Breast epithelium (tissue), 4 donors: ENCODE data around the gene CACNA2D4. TPM values are rescaled to one million over a fixed set of nuclear protein-coding genes. Genes with fewer than 3 reads are reported as not detected.
A peak's percentile ranks its signal among the peaks of the same experiment; 100 is the strongest.

Experiments used
- DNase-seq, 2 donors: peaks; one replicate each; pipeline ENCODE4 v3.0.0-alpha.2; 2019; ENCODE audit warnings: low spot score in 2 of 2
- H3K27ac ChIP-seq, 2 donors: fragments of 200-600 bp; sonication (generic) in 1 of 2; one replicate each; pipeline ENCODE4 v1.5.1; 2016 to 2019; ENCODE audit warnings: mild to moderate bottlenecking in 1 of 2
- H3K27me3 ChIP-seq, 2 donors: fragments of 200-600 bp; sonication (generic) in 1 of 2; one replicate each; pipeline versions ENCODE4 v1.5.1 to v1.6.0; 2017 to 2019; ENCODE audit warnings: control low read depth in 1 of 2, mild to moderate bottlenecking in 1 of 2
- H3K36me3 ChIP-seq: fragments of 200-600 bp; one replicate; pipeline ENCODE4 v1.5.1; 2019
- H3K4me1 ChIP-seq, 2 donors: fragments of 200-600 bp; sonication (generic); one replicate each; pipeline ENCODE4 v1.5.1; 2016 to 2019; ENCODE audit warnings: control low read depth in 1 of 2
- H3K4me3 ChIP-seq, 3 donors: fragments of 200-600 bp; sonication (generic); 1 replicate in 2 of 3; 2 replicates in 1 of 3; pipeline ENCODE4 v1.5.1; 2016 to 2019; ENCODE audit warnings: mild to moderate bottlenecking in 3 of 3, moderate library complexity in 2 of 3
- H3K9me3 ChIP-seq, 2 donors: fragments of 200-600 bp; sonication (generic) in 1 of 2; one replicate each; pipeline ENCODE4 v1.5.1; 2016 to 2019; ENCODE audit warnings: control low read depth in 1 of 2
- POLR2A ChIP-seq: fragments of 450-650 bp; IDR thresholded peaks from one replicate; pipeline ENCODE4 v1.6.1; 2016; ENCODE audit warnings: antibody characterized with exemption, mild to moderate bottlenecking, moderate library complexity
- POLR2AphosphoS5 ChIP-seq, 3 donors: sonication (generic); formaldehyde crosslinking; IDR thresholded peaks; one replicate each; pipeline ENCODE4 v1.6.1; 2017; ENCODE audit warnings: antibody characterized with exemption in 3 of 3
- intact Hi-C: fragments of 100-400 bp; cut with DNase I; formaldehyde crosslinking; loops from one replicate; pipeline ENCODE4 v1.15.1; 2023; ENCODE audit warnings: low total_unique reads
- total RNA-seq, 3 donors: library from RNA; depleted of rRNA; stranded (reverse); fragments of >200 nt; gene quantifications; one replicate each; pipeline ENCODE4 v1.1.0, GENCODE V29; 2016
- TF ChIP-seq, protein P1 (sequence below), 3 donors: fragments of 450-650 bp; IDR thresholded peaks; one replicate each; pipeline ENCODE4 v1.5.1; 2016 to 2017; ENCODE audit warnings: antibody characterized with exemption in 3 of 3, mild to moderate bottlenecking in 3 of 3, moderate library complexity in 3 of 3

CACNA2D4 gene
- total RNA-seq, 3 donors from 2014 or later: 3.2 to 10.2 (median 3.3) TPM

DNA sequence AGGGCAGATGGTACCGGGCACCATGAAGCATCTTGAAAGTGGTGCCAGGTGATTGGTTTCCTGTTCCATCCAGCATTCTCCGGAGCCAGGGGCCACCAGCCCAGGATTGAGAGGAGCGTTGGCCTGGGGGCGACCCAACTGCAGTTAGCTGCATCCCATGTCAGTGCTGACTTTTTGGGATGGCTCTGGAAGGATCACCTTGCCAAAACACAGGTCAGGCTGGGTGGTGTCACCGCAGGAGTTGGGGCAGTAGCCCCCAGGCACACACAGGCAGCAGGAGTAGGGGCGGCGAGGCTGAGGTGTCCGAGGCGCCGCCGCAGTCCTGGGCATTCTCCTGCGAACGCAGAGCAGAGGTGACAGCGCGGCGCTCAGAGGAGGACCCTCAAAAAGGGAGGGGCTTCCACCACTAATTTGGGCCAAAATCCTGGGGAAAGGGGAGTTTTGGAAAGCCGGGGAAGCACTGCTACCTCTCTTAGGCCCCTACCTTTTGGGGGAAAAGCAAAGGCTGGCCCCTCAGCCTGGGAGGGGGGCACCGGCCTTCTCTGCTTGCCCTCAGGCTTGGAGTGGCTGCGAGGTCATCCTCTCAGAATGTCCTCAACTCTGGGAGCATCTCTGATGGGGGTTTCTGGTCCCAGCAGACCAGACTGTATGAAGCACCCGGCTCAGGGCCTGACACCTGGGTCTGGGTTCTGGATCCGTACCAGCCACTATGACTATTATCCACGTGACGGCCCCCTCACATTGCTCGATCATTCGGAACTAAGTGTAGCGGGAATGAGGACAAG is 124.8 kb downstream of the CACNA2D4 start:
- H3K27ac ChIP-seq: peak overlapping the region in 1 of 2 donors; percentile 30
- peaks cover 4 to 6% of the 10 kb centered on the region in 2 donors for H3K4me1 ChIP-seq
- no peaks in the 10 kb centered on the region for H3K9me3 ChIP-seq
- TF ChIP-seq POLR2AphosphoS5 (IDR thresholded peaks at IDR 0.05) (no peak), POLR2A (no peak)
- TF ChIP-seq, protein P1, sequence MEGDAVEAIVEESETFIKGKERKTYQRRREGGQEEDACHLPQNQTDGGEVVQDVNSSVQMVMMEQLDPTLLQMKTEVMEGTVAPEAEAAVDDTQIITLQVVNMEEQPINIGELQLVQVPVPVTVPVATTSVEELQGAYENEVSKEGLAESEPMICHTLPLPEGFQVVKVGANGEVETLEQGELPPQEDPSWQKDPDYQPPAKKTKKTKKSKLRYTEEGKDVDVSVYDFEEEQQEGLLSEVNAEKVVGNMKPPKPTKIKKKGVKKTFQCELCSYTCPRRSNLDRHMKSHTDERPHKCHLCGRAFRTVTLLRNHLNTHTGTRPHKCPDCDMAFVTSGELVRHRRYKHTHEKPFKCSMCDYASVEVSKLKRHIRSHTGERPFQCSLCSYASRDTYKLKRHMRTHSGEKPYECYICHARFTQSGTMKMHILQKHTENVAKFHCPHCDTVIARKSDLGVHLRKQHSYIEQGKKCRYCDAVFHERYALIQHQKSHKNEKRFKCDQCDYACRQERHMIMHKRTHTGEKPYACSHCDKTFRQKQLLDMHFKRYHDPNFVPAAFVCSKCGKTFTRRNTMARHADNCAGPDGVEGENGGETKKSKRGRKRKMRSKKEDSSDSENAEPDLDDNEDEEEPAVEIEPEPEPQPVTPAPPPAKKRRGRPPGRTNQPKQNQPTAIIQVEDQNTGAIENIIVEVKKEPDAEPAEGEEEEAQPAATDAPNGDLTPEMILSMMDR (IDR thresholded peaks at IDR 0.05): no peak
- H3K27me3 ChIP-seq: no peaks in the 10 kb centered on the region
- no peak for DNase-seq
- intact Hi-C loops: loop anchor here (5.0 kb wide), 1 partner anchor 491 kb away; no protein-coding TSS in a partner anchor
- no peak overlapping the region for H3K4me3 ChIP-seq
- no peaks in the 10 kb centered on the region for H3K36me3 ChIP-seq

DNA sequence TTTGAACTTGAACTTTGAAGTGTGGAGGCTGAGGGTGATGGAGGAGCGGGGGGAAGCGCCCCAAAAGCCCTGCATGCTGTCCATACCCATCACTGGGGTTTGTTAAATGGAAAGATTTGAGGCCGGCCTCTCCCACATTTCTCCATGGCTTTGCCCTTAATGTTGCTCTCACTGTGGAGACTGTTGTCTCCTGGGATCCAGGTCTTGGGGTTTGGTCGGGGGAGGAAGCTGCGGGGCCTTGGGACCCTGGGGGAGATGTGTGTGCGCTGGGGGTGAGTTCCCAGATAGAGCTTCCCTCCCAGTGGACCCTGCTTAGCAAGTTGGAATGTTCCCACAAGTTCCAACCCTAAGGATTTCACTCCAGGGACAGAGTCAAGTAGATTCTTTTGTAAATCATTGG is 126.0 kb downstream of the CACNA2D4 start:
- no peak overlapping the region for H3K4me3 ChIP-seq
- no peaks in the 10 kb centered on the region for H3K27me3 ChIP-seq
- no peaks in the 10 kb centered on the region for H3K36me3 ChIP-seq
- no peak overlapping the region for H3K27ac ChIP-seq
- H3K9me3 ChIP-seq: no peaks in the 10 kb centered on the region
- peaks cover 4 to 6% of the 10 kb centered on the region in 2 donors for H3K4me1 ChIP-seq
- no peak for DNase-seq
- intact Hi-C loops: loop anchor here (5.0 kb wide), 1 partner anchor 490 kb away; no protein-coding TSS in a partner anchor
- TF ChIP-seq POLR2AphosphoS5 (IDR thresholded peaks at IDR 0.05): no peak
- TF ChIP-seq, protein P1 (IDR thresholded peaks at IDR 0.05): no peak
- TF ChIP-seq POLR2A: no peak

DNA sequence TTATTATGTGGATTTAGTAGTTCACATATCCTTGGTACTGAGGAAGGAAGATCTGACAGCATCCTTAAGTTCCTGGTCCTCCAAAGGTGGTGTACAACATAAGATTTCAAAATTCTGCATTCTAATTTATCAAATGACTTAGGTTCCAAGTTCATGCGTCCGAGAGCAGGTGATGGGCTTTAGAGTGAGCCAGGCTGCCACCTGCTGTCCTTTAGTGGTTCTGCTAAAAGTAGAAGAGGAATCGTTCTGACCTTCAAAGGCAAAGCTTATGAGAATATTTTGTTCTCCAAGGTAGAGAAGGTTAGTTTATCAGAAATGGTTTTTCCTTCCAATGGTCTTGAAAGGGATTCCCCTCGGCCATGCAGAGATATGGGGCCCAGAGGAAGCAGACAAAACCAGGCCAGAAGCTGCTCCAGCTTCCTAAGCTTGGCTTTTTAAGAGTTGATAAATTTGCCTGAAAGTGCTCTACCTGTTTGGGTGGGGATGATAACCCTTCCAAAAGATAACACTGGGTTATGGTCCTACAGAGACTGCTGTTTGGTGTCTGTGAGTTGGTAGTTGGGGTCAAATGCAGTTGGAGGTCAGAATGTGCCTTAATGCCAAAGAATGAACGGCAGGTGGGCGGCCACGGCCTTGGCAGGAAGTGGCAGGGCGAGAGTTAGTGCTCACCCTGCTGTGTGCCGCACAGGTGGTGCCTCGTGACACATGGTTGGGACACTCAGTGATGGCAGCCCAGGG is 127.2 kb downstream of the CACNA2D4 start:
- Histone ChIP-seq H3K36me3 (no peaks in the 10 kb centered on the region), H3K4me1 (peaks cover 4 to 6% of the 10 kb centered on the region in 2 donors), H3K9me3 (no peaks in the 10 kb centered on the region), H3K4me3 (no peak overlapping the region), H3K27ac (peak overlapping the region in 1 of 2 donors; percentile 44), H3K27me3 (no peaks in the 10 kb centered on the region)
- intact Hi-C loops: loop anchor here (5.0 kb wide), 1 partner anchor 489 kb away; no protein-coding TSS in a partner anchor
- TF ChIP-seq POLR2AphosphoS5 (IDR thresholded peaks at IDR 0.05) (peak in 1 of 3 donors; percentile 20), POLR2A (no peak)
- TF ChIP-seq, protein P1 (IDR thresholded peaks at IDR 0.05): peak; percentile 69 to 83 (median 79)
- DNase-seq: no peak

DNA sequence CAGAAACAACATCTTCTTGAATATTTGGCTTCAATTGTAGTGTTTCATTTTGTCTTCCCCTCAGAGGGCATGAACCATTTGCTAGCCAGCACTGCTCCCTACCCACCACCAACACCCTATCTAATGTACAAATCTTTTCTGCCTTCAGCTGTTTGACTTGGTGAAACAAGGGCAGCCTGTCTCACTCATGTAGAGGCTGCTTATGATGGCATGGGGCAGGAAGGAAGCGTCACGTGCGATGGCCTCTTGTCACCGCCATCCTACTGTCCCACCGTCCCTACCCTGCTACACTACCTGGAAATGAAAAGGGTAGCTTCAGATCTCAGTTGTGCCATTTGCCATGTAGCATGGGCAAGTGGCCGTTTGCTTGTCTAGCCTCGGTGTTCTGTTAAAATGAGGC is 128.0 kb downstream of the CACNA2D4 start:
- Histone ChIP-seq H3K27me3 (no peaks in the 10 kb centered on the region), H3K4me3 (no peak overlapping the region), H3K27ac (peak overlapping the region in 1 of 2 donors; percentile 20), H3K4me1 (peaks cover under 1 to 1% of the 10 kb centered on the region in 2 donors), H3K36me3 (no peaks in the 10 kb centered on the region), H3K9me3 (no peaks in the 10 kb centered on the region)
- intact Hi-C loops: loop anchor here (5.0 kb wide), 1 partner anchor 488 kb away; no protein-coding TSS in a partner anchor
- TF ChIP-seq, protein P1 (IDR thresholded peaks at IDR 0.05): no peak
- peak in 1 of 2 donors; percentile 16 for DNase-seq

DNA sequence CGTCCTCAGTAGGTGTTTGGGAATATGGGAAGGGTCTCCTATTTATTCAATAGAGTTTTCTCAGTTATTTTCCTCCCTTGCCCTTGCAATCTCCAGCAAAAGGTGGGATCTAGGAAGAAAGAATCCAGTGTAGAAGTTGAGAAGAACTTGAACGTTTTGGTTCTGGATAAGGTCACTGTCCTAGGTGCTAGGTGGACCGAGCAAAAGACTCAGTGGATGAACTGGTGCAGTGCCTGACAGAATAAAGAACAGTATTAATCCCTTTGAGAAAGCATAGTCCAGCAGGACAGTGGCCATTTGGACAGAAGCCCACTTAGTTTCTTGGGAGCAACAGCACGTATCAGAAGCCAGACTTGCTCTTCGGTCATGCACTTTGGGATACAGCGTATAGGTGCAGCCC is 130.7 kb downstream of the CACNA2D4 start:
- no peak for DNase-seq
- H3K27ac ChIP-seq: no peak overlapping the region
- no peaks in the 10 kb centered on the region for H3K36me3 ChIP-seq
- intact Hi-C loops: no loop called here
- no peaks in the 10 kb centered on the region for H3K4me1 ChIP-seq
- no peak for TF ChIP-seq POLR2A
- no peak for TF ChIP-seq POLR2AphosphoS5 (IDR thresholded peaks at IDR 0.05)
- TF ChIP-seq, protein P1 (IDR thresholded peaks at IDR 0.05): no peak
- H3K9me3 ChIP-seq: no peaks in the 10 kb centered on the region
- no peak overlapping the region for H3K4me3 ChIP-seq
- no peaks in the 10 kb centered on the region for H3K27me3 ChIP-seq
